HG03045 (cell line): ENCODE data around the gene MBD5.

Experiments used
- ATAC-seq: cut with Tn5 transposase; IDR thresholded peaks from one replicate; pipeline ENCODE4 v1.9.1; 2021; ENCODE audit warnings: mild to moderate bottlenecking, moderate library complexity; ENCODE audit not compliant: unreplicated experiment

Gene MBD5

DNA sequence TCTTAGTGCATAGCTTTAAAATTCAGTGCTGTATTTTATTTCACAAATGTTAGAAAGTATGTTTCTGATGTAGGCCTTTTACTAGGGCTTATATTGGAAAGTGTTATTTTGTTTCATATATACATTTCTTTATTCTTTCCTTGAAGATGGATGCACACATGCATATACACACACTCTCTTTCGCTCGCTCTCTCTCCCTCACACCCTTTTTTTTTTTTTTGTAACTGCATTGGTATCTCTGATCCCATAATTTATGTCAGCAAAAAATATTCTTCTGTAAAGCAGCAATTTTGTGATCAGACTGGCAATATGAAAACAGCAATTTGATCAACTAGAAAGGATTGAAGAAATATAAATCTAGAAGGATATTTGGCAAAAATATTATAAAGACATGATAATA lies 2.0 kb downstream of the MBD5 start:
- no peak for ATAC-seq

DNA sequence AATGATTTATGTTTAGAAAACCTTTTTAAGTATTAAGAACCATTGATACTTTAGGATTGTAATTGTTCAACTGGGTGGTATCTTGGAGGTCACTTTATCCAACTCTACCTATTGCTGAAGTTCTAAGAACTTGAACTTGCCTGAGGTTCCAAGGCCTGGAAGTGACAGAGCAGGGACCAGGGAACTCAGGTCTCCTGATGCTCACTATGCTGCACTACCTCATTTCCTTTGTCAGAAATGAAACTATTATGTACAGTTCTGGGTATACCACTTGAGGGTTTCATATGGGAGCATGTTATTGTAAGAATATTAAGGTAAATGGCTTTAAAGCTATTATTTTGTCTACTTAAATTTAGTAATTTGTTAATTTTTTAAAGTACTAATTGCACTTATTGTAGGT lies 3.0 kb downstream of the MBD5 start:
- no peak for ATAC-seq

DNA sequence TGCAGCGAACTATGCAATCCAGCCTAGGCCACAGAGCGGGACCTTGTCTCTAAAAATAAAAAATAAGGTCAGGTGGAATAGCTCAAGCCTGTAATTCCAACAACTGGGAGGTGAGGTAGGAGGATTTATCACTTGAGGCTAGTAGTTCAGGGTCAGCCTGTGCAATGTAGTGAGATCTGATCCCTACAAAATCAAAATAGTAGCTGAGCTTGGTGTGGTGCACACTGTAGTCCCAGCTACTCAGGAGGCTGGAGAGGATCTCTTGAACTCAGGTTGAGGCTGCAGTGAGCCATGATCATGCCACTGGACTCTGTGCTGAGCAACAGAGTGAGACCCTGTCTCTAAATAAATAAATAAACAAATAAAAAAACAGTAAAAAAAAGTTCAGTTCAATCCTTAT lies 5.7 kb downstream of the MBD5 start:
- ATAC-seq = no peak

DNA sequence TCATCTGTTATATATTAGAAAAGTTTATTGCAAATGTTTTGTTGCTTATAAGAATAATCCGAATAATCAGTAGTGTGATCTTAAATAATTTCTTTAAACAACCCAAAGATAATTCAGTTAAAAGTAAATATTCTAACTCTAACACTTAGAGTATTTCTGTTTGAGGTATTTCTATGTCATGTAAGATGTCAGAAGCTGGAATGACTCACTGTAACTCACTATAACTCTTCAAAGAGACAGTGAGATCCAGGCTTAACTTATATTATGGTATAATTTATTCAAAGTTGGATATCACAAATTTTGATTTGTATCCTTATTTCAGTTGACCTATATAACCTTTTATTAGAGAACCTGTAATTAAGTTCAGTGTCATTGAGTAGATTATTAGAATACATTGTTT lies 6.9 kb downstream of the MBD5 start:
- no peak for ATAC-seq

DNA sequence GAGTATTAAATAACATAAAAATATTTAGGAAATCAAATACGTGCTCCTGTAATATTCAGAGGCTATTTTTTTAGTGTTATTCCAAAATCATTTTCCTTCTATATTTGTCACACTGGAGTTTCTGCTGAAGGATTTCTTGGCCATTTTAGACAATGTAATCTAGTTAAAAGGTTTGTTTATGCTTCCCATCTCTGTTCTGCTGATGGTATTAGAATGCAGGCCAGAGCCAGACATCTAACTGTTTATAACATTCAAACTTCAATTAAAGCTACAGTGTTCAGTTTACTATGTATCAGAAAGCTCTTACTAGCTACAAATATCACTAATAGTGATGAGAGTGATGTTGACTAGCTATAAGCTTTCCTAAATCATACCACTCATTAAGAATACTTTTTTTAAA lies 7.9 kb downstream of the MBD5 start:
- ATAC-seq = no peak

DNA sequence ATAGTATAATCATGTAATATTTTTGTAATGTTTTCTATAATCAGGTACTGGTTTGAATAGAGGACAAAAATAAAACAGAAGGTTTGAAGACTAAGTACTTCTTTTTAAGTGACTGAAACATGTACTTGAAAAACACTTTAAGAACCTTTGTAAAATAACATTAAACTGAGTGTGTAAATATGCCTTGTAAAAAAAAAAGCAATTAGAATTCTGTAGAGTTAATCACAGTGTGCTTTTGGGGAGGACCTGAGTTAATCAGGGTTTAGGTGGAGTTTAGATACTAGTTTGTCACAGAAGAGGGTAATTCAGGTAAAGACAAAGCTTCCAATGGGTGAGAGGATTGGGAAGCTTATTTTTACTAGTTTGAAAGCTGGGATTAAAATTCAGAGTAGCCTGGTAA lies 10.3 kb downstream of the MBD5 start:
- ATAC-seq = no peak

DNA sequence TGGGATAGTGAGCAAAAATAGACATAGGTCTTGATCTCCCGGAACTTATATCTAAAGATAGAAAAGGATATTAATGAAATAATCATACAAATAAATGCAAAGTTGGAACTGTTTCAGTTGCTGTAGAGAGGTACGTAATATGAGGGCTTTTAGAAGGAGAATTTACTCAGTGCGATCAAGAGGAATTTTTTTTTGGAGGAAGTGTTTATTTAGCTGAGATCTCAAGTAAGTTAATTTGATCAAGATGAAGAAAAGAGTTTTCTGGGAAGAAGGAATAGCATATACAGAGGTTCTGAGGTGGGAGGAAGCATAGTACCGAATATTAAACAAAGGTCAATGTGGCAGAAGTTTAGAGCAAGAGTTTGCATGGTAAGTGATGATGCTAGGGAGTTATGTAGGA lies 11.3 kb downstream of the MBD5 start:
- ATAC-seq = no peak

DNA sequence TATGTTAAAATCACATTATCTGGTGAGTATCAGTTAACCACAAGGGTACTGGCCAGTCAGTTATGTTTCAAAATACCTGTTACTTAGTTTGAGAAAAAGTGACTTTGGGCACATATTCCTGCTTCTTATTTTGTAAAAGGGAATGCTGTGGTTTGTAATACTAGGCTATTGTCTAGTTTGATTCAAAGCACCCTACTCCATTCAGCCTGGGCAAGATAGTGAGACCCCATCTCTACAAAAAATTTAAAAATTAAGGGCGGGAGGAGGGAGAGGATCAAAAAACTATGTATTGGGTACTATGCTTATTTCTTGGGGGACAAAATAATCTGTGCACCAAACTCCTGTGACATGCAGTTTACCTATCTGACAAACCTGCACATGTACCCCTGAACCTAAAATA lies 18.9 kb downstream of the MBD5 start:
- no peak for ATAC-seq

DNA sequence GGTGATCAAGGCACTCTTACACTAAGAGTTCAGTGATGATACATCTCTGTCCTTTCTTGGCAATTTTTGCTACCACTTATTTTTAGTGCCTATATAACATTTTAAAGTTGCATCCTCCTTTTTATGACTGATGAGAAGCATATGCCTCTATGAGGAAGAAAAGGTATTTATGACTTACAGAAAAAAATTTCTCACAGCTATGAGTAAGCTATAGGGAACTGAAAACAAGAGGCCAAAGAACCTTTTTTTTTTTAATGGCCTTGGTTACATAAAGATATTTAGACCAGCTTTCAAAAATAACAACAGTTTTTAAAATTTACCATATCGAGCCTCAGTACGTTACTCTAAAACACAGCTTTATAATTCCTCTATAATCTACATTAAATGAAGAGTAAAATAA lies 21.3 kb downstream of the MBD5 start:
- peak; percentile 59 for ATAC-seq

DNA sequence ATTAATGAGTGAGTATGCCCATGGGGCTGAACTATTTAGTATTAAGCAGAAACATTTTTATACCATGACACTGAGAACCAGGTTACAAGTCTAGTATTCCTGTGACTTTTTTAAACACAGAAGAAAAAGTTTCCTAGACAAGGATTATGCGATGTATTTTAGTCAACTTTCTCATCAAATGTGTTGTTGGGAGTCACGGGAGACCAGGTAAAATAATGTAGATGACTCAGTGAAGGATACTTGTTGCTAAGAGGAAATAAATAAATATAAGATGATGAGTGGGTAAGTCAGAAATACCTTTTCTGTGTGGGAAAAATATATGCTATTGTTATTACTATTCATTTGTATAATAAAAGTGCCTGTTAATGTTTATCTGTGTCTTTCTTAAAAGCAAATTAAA lies 23.4 kb downstream of the MBD5 start:
- ATAC-seq = no peak

DNA sequence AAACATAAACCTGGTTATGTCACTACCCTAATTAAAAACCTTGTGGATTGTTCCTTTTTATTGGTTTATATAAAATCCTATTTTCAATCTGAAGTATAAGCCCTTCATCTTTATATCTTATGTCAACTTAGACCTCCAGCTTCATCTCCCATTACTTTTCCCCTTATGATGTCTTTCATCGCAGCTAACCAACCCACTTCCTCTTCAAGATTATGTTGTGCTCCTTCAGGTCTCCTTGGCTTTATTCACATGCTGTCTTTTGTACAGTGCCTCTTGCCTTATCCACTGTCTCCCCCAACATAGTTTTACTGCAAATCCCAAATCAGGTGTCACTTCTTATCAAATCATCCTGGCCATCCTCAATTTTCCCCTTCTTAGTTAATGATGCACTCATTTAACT lies 25.9 kb downstream of the MBD5 start:
- no peak for ATAC-seq

DNA sequence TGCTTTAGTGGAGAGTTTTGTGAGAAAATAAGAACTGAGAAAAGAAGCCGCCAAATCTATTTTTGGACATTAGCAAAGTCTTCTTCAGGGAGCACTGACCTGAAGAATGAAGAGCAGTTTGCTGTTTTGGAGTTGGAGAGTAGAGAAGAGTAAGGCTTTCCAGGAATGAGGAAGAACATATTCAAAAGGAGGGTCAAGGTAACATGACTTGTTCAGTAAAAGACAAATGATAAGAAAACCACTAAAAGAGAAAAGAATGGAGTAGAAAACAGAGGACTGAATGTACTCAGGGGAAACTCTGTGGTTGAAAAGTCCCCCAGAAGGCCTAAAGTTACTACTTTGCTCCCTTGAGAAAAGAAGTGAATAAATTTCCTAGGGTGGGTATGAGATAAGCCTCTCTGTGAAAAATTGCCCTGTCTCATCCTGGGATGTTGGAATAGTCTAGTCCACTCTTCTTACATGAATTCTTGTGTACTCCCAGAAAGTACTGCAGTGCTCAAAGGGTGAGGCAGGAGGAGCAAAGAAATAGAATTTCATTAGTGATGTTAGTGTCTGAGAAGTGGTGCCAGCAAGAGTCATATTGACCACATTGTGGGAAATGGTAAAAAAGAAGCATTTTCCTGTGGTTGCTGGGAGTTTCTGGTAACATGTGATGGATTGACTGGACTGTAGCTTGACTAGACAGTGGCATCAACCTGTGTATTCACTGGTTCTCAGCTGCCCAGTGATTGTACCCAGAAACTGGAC lies 27.8 kb downstream of the MBD5 start:
- peak; percentile 65 for ATAC-seq

DNA sequence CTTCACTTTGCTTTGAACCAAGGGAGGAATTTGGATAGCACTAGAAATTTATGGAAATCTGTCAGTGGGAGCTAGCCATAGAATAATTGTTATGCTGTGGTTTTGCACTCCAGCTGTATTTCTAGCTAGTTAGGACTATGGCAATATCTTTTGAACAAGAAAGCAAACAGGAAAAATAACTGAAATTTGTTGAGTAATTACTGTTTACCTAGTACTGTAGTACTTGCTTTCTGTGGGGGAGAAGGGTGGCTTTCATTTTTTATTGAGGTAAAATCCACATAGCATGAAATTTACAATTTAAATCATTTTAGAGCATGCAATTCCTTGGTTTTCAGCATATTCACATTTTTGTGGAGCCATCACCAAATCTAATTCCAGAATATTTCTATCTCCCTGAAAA lies 28.4 kb downstream of the MBD5 start:
- no peak for ATAC-seq

DNA sequence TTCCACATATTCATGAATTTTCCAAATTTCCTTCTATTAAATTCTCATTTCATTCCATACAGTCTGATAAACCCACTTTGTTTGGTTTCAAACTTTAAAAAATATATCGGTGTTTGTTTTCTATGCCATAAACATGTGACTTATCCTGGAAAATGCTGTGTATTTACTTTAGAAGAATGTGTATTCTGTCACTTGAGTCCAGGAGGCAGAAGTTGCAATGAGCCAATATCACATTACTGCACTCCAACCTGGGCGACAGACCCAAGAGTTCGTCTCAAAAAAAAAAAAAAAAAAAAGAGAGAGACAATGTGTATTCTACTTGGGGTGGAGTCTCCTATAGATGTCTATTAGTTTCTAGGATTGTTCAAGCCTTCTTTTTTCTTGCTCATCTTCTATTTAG lies 31.8 kb downstream of the MBD5 start:
- ATAC-seq = no peak

DNA sequence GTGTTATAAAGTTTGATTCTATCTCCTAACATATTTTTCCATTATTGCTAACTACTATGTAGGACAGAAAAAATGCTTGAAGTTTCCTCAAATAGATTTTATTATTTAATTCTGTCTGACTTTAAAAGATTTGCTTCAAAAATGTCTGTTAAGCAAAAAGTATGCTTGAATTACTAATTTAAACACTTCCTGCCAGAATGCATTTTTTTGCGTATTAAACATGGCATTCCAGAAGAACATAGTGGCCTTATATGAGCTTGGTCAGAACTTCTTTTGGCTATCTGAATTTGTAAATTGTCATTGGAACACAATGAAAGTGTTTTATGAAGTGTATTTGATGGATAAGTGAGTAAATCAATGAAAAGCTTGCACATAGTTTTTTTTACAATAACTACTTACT lies 37.8 kb downstream of the MBD5 start:
- ATAC-seq = no peak

DNA sequence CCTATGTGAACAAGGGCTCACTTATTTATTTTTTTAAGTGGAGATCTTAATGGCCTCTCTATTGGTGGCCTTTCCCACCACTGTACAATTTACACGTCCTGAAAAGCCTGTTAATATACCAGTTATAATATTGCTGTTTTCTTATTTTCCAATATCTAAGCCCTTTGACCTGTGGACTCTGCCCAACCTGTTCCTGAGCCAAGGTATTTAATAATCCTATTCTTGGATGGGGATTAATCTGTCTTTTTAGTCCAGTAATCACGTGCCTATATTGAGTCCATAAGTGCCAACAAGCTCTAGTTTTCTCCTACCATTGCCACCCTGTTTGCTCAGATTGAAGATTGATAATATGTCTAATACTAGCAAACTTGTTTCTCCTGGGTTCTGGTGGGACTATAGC lies 42.7 kb downstream of the MBD5 start:
- no peak for ATAC-seq

DNA sequence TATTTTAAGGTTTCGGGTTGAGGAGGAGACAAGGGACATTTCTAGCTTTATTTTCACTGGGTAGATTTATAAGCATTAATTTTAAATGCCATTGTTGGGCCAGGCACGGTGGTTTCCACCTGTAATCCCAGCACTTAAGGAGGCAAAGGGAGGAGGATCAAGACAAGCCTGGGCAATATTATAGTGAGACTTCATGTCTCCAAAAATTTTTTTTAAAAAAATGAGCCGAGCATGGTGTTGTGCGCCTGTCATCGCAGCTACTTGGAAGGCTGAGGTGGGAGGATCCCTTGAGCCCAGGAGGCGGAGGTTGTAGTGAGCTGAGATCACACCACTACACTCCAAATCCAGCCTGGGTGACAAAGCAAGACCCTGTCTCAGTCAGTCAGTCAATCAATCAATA lies 45.0 kb downstream of the MBD5 start:
- ATAC-seq = no peak

DNA sequence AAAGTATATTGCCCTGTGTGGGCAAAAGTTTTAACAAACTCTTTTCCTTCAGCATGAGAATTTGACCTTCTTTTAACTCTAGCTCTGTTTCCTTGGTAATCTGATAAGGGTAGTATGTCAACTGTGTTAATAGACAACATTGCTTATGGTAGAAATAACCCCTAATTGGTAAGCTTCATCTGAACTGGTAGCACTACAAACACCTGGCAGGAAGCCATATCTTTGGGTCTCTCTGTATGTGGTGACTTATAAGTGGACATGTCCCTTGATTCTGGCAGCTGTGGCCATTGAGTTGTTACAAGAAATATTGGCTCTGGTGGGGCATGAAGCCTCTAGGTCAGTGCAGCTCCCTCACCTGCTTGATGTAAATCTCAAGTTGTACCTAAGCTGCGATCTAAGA lies 46.9 kb downstream of the MBD5 start:
- ATAC-seq = no peak

DNA sequence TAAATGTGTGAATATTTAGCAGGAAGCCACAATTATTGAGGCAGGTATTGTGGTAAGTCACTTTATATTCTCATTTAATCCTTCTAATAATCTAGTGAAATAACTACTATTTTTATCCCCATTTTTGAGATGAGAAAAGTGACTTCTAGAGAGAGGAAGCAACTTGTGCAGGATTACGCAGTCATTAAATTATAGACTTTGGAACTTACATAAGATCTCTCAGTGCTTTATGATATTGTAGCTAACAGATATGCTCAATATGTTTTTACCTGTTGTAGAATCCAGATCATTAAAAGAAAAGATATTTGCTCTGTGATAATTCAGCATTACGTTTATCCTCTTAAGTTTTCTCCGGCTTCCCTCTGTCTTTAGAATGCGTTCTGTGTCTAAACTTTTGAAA lies 50.5 kb downstream of the MBD5 start:
- ATAC-seq = no peak

DNA sequence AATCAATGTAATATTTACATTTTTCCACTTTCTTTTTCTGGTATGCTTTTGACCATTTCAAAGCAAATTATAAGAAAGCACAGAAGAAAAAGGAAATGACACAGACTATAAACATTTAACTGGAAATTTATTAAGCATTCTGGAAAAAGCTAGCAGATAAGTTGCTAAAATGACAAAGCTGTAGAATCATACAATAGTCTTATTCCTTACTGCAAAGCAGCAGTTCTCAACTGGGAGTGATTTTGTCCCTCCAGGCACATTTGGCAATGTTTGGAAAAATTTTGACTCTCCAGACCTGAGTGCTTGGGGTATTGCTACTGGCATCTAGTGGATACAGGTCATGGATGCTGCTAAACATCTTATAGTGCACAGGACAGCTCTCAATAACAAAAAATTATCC lies 75.1 kb downstream of the MBD5 start:
- ATAC-seq = no peak

DNA sequence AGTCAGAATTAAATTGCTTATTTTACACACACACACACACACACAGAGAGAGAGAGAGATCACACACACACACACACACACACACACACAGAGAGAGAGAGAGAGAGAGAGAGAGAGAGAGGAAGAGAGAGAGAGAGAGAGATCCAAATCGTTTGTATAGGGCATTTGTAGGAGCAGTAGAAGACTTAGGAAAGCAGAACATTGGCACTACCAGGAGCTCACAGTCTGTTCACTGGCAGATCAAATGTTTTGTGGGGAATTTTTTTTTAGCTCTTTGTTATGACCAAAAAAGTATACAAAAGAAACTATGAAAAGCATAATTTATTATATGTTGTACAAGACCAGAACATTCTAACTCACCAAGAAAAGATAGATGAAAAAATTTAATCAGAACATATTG lies 81.8 kb downstream of the MBD5 start:
- ATAC-seq = no peak

DNA sequence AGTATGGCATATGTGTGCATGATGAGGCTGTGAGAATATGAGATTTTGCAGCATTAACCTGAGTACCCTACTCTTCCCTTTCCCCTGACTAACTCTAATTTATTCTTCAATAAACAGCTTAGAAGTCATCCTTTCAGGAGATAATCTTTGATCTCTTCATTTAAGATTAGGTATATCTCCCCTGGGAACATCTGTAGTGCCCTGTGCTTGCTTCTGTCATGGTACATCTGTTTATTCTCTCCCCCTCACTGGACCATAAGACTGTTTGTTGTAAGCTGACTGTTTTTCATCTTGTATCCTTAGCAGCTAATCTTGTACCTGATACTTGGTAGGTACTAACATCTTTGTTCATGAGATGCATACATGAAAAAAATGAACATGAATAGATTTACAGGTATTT lies 83.1 kb downstream of the MBD5 start:
- ATAC-seq = no peak

DNA sequence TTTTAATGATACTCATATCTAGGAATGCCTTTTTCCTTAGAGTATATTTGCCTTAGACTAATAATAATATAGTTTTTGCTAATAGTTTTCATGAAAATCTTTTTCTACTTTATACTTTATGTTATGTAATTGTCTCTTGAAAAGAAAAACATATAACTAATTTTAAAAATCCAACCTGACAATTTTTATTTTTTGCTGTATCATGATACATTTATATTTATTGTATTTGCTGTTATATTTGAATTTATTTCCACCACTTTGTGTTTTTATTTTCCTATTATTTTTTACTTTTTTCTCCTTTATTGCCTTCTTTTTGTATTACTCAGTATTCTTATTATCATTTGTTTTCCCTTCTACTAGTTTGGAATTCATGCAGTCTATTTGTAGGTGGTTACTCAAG lies 85.4 kb downstream of the MBD5 start:
- no peak for ATAC-seq

DNA sequence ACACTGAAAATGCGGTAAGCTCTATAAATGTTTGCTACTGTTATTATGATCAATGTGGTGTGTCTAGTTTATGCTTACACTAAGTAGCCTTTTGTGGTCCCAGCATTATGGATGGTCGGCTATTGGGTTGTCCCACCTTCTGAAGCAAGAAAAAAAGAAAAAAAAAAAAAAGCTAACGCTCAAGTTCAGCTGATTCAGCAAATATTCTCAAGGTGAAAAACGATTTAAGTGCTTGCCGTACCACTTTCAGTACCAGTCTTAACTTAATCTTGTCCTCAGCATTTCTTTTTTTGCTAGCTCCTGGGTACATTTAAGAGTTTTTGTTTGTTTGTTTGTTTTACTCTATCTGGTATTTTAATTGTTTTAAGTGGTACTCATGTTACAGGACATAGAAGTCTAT lies 87.5 kb downstream of the MBD5 start:
- ATAC-seq = no peak
